Type B pancreatic cell (in vitro differentiated cells): ENCODE results near the gene ADGRG6. TPM values are rescaled to one million over a fixed set of nuclear protein-coding genes. Genes with fewer than 3 reads are reported as not detected.
"Not testable (repeated sequence)": the region's sequence is repeated elsewhere in the genome, so short reads cannot be mapped to it uniquely, and the experiment has no call there.

Experiments
- DNase-seq: peaks from one replicate; pipeline ENCODE4 v3.0.0; 2021; ENCODE audit warnings: mixed read lengths; ENCODE audit not compliant: unreplicated experiment; ENCODE audit errors: extremely low spot score
- H3K27ac Mint-ChIP-seq: 2 replicates; pipeline ENCODE4 v1.8.0; 2021; ENCODE audit warnings: mild to moderate bottlenecking, mixed read lengths
- H3K27me3 Mint-ChIP-seq: 2 replicates; pipeline ENCODE4 v1.8.0; 2021; ENCODE audit warnings: mixed read lengths
- H3K36me3 Mint-ChIP-seq: 2 replicates; pipeline ENCODE4 v1.8.0; 2021; ENCODE audit warnings: mixed read lengths
- H3K4me1 Mint-ChIP-seq: one replicate; pipeline ENCODE4 v1.8.0; 2021; ENCODE audit warnings: mixed read lengths; ENCODE audit not compliant: unreplicated experiment
- H3K4me3 Mint-ChIP-seq: 2 replicates; pipeline ENCODE4 v1.8.0; 2021; ENCODE audit warnings: mild to moderate bottlenecking, mixed read lengths
- H3K9me3 Mint-ChIP-seq: 2 replicates; pipeline ENCODE4 v1.8.0; 2021; ENCODE audit warnings: mixed read lengths
- CTCF ChIP-seq: fragments of 200-600 bp; sonication (generic); conservative IDR thresholded peaks from 2 replicates; pipeline ENCODE4 v1.5.0; 2021; ENCODE audit warnings: antibody characterized with exemption, mild to moderate bottlenecking
- total RNA-seq: library from RNA; stranded (reverse); gene quantifications from 2 replicates; pipeline ENCODE4 v1.2.1, GENCODE V29; 2021; ENCODE audit warnings: low replicate concordance

The ADGRG6 gene
- total RNA-seq, 1 donor from 2014 or later: 26.7 TPM

DNA sequence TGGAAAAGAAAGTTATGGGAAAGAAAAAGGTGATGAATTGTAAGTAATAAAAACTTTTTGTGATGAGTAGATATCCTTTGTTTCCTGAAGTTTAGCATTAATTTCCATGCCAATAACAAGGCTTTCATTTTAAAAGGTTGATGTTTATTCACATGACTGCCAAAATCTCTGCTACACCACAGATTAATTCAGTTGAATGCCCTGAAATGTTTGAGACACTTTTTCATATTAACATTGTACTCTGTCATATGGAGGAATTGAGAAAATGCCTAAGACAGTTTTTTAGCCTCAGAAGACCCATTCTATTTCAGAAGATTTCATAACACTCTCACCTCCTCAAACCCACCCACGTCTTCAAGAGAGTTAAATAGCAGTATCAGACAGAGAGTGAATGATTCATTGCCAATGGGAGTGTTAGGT is 115.5 kb downstream of the ADGRG6 start:
- no peaks in the 10 kb centered on the region for H3K9me3 Mint-ChIP-seq
- no peak for TF ChIP-seq CTCF
- no peaks in the 10 kb centered on the region for H3K36me3 Mint-ChIP-seq
- H3K27ac Mint-ChIP-seq: no peak overlapping the region
- DNase-seq: no peak
- H3K4me1 Mint-ChIP-seq: no peaks in the 10 kb centered on the region
- no peaks in the 10 kb centered on the region for H3K27me3 Mint-ChIP-seq
- no peak overlapping the region for H3K4me3 Mint-ChIP-seq

DNA sequence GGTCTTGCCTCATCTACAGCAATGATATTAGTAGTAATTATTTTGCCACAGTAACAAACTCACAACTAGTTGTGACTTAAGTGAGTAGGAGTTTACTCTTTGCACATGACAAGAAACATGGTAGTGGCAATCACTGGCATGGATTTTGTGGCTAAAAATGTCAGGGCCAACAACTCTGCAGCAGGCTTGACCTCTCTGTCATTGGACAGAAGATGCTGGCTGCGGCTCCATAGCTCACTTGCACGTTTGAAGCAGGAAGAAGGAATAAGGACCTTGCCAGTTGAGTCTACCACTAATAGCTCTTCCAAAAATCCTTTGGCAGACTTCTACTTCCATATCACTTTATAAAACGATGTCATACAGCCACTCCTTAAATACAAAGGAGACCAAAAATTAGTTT is 117.3 kb downstream of the ADGRG6 start:
- H3K27ac Mint-ChIP-seq: no peak overlapping the region
- no peaks in the 10 kb centered on the region for H3K27me3 Mint-ChIP-seq
- DNase-seq: no peak
- no peaks in the 10 kb centered on the region for H3K9me3 Mint-ChIP-seq
- TF ChIP-seq CTCF: no peak
- no peaks in the 10 kb centered on the region for H3K36me3 Mint-ChIP-seq
- H3K4me1 Mint-ChIP-seq: no peaks in the 10 kb centered on the region
- no peak overlapping the region for H3K4me3 Mint-ChIP-seq

DNA sequence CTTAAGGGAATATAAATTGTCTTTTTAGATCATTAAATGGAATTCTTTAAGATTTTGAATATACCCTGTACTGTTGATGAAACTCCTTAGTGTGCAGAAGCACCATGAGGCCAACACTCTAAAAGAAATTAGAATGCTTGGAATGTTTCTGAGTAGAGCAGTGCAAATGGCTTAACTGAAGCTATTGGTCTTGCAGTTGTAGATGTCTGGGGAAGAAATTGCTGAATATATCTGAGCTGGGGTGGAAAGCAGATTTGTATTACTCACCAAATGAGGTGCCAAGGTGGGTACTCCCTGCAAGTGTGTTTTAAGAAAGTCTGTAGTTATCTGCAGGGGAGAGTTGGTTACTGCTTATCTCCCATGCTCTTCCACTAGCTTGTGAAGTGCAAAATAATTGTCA is 119.0 kb downstream of the ADGRG6 start:
- Mint-ChIP-seq H3K9me3 (no peaks in the 10 kb centered on the region), H3K36me3 (peaks cover 5% of the 10 kb centered on the region), H3K27ac (no peak overlapping the region), H3K4me3 (no peak overlapping the region), H3K4me1 (no peaks in the 10 kb centered on the region), H3K27me3 (no peaks in the 10 kb centered on the region)
- no peak for TF ChIP-seq CTCF
- DNase-seq: no peak

GRCh38 chr6:142421285-142422117 is 119.7 kb downstream of the ADGRG6 start:
- no peak for DNase-seq
- no peaks in the 10 kb centered on the region for H3K27me3 Mint-ChIP-seq
- no peaks in the 10 kb centered on the region for H3K9me3 Mint-ChIP-seq
- H3K27ac Mint-ChIP-seq: no peak overlapping the region
- no peak overlapping the region for H3K4me3 Mint-ChIP-seq
- TF ChIP-seq CTCF: no peak
- no peaks in the 10 kb centered on the region for H3K4me1 Mint-ChIP-seq
- H3K36me3 Mint-ChIP-seq: peaks cover 6% of the 10 kb centered on the region

DNA sequence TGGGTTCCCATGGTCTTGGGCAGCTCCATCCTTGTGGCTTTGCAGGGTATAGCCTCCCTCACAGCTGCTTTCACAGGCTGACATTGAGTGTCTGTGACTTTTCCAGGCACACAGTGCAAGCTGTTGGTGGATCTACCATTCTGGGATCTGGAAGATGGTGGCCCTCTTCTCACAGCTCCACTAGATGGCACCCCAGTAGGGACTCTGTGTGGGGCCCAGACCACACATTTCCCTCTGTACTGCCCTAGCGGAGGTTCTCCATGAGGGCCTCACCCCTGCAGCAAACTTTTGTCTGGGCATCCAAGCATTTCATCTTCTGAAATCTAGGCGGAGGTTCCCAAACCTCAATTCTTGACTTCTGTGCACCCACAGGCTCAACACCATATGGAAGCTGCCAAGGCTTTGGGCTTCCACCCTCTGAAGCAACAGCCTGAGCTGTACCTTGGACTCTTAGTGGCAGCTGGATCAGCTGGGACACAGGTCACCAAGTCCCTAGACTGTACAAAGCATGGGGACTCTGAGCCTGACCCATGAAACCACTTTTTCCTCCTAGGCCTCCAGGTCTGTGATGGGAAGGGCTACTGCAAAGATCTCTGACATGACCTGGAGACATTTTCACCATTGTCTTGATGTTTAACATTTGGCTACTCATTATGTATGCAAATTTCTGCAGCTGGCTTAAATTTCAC is 124.8 kb downstream of the ADGRG6 start:
- H3K36me3 Mint-ChIP-seq: peaks cover 13% of the 10 kb centered on the region
- H3K27me3 Mint-ChIP-seq: not testable (repeated sequence)

GRCh38 chr6:142428468-142428867 is 126.7 kb downstream of the ADGRG6 start:
- H3K4me3 Mint-ChIP-seq, H3K4me1 Mint-ChIP-seq, DNase-seq, H3K9me3 Mint-ChIP-seq, H3K27ac Mint-ChIP-seq, H3K27me3 Mint-ChIP-seq: not testable (repeated sequence)
- peaks cover 13% of the 10 kb centered on the region for H3K36me3 Mint-ChIP-seq

More for the DNA sequence above, 124.8 kb downstream of the ADGRG6 start:
- H3K4me3 Mint-ChIP-seq, H3K4me1 Mint-ChIP-seq, DNase-seq, H3K9me3 Mint-ChIP-seq, H3K27ac Mint-ChIP-seq: not testable (repeated sequence)
